Ascending aorta (tissue), 2 donors: Measurements from ENCODE around the gene RCE1. TPM values are rescaled to one million over a fixed set of nuclear protein-coding genes. Genes with fewer than 3 reads are reported as not detected.
A peak's percentile ranks its signal among the peaks of the same experiment; 100 is the strongest.

Experiments
- DNase-seq, 2 donors: peaks; one replicate each; pipeline ENCODE4 v3.0.0-alpha.2; 2019; ENCODE audit warnings: low spot score in 2 of 2
- H3K27ac ChIP-seq, 2 donors: fragments of 200-600 bp; sonication (generic); one replicate each; pipeline ENCODE4 v1.5.1; 2016 to 2017; ENCODE audit warnings: mild to moderate bottlenecking in 1 of 2
- H3K27me3 ChIP-seq: fragments of 200-600 bp; sonication (generic); one replicate; pipeline ENCODE4 v1.5.1; 2017
- H3K36me3 ChIP-seq, 2 donors: fragments of 200-600 bp; sonication (generic); one replicate each; pipeline ENCODE4 v1.5.1; 2016
- H3K4me1 ChIP-seq, 2 donors: fragments of 200-600 bp; sonication (generic); one replicate each; pipeline ENCODE4 v1.5.1; 2016 to 2017; ENCODE audit warnings: mild to moderate bottlenecking in 1 of 2
- H3K4me3 ChIP-seq, 2 donors: fragments of 200-600 bp; sonication (generic); one replicate each; pipeline ENCODE4 v1.5.1; 2016 to 2017; ENCODE audit warnings: mild to moderate bottlenecking in 1 of 2
- H3K9me3 ChIP-seq, 2 donors: fragments of 200-600 bp; sonication (generic); one replicate each; pipeline ENCODE4 v1.5.1; 2016
- CTCF ChIP-seq, 3 experiments: fragments of 200-600 bp in 2 of 3; fragments of 450-650 bp in 1 of 3; sonication (generic) in 2 of 3; IDR thresholded peaks; one replicate each; pipeline ENCODE4 v1.5.1; 2016 to 2019; ENCODE audit warnings: antibody characterized with exemption in 3 of 3, mild to moderate bottlenecking in 1 of 3, moderate library complexity in 1 of 3
- intact Hi-C: fragments of 100-400 bp; cut with DNase I; formaldehyde crosslinking; loops from one replicate; pipeline ENCODE4 v1.15.1; 2023
- total RNA-seq: library from RNA; depleted of rRNA; stranded (reverse); fragments of >200 nt; gene quantifications from one replicate; pipeline ENCODE4 v1.1.0, GENCODE V29; 2016

Gene RCE1
- total RNA-seq, 1 donor from 2014 or later, result 45.7 TPM

- Histone ChIP-seq H3K4me1 (peaks cover 4 to 6% of the 10 kb centered on the region in 2 donors), H3K27me3 (no peaks in the 10 kb centered on the region), H3K27ac (no peak overlapping the region), H3K9me3 (no peaks in the 10 kb centered on the region), H3K36me3 (peaks cover 1 to 2% of the 10 kb centered on the region in 2 donors), H3K4me3 (no peak overlapping the region)
- no peak for TF ChIP-seq CTCF (IDR thresholded peaks at IDR 0.05)
- no peak for DNase-seq
- intact Hi-C loops, result no loop called here
These were observed 10.3 kb downstream of the RCE1 start for GRCh38 chr11:66853242-66854229.

GRCh38 chr11:66854231-66854661 lies 11.0 kb downstream of the RCE1 start:
- no peak for TF ChIP-seq CTCF (IDR thresholded peaks at IDR 0.05)
- no peak for DNase-seq
- intact Hi-C loops, result no loop called here
- peaks cover 0 to 2% of the 10 kb centered on the region in 2 donors for H3K36me3 ChIP-seq
- H3K4me1 ChIP-seq, result peaks cover 4 to 6% of the 10 kb centered on the region in 2 donors
- no peak overlapping the region for H3K4me3 ChIP-seq
- H3K27me3 ChIP-seq, result no peaks in the 10 kb centered on the region
- H3K27ac ChIP-seq, result no peak overlapping the region
- H3K9me3 ChIP-seq, result no peaks in the 10 kb centered on the region

- no peak for TF ChIP-seq CTCF (IDR thresholded peaks at IDR 0.05)
- Histone ChIP-seq H3K36me3 (peaks cover 0 to 2% of the 10 kb centered on the region in 2 donors), H3K27me3 (no peaks in the 10 kb centered on the region), H3K27ac (peak overlapping the region; percentile 75 to 92), H3K4me3 (no peak overlapping the region), H3K4me1 (peaks cover 4 to 6% of the 10 kb centered on the region in 2 donors), H3K9me3 (no peaks in the 10 kb centered on the region)
- intact Hi-C loops, result loop anchor here (5.0 kb wide), 1 partner anchor 103 kb away; the partner anchor contains the start of gene PC
- no peak for DNase-seq
These were observed 11.5 kb downstream of the RCE1 start for GRCh38 chr11:66854729-66855211.

- H3K4me1 ChIP-seq, result peaks cover 4 to 6% of the 10 kb centered on the region in 2 donors
- peak overlapping the region; percentile 64 to 85 for H3K4me3 ChIP-seq
- TF ChIP-seq CTCF (IDR thresholded peaks at IDR 0.05), result no peak
- peak overlapping the region; percentile 75 to 92 for H3K27ac ChIP-seq
- peak; percentile 78 to 96 for DNase-seq
- intact Hi-C loops, result loop anchor here (1.0 to 5.0 kb wide), 3 partner anchors 13 to 263 kb away; partner anchors contain the start of genes KDM2A, PC and RCE1
- H3K9me3 ChIP-seq, result no peaks in the 10 kb centered on the region
- peaks cover 0 to under 1% of the 10 kb centered on the region in 2 donors for H3K36me3 ChIP-seq
- no peaks in the 10 kb centered on the region for H3K27me3 ChIP-seq
These were observed 12.6 kb downstream of the RCE1 start for GRCh38 chr11:66855574-66856495.
